Kidney (tissue), 14 donors: ENCODE measurements around the gene CES3. TPM values are rescaled to one million over a fixed set of nuclear protein-coding genes. Genes with fewer than 3 reads are reported as not detected.

Experiments
- DNase-seq, 5 donors: peaks; one replicate each; pipeline ENCODE4 v3.0.0-alpha.2; 2013 to 2020
- FAIRE-seq: peaks from 2 replicates; lab custom pipeline; 2012; peaks lifted over from hg19 to GRCh38; lab: Jason Lieb, UNC
- H3K27ac ChIP-seq, 2 donors: one replicate each; pipeline ENCODE4 v1.7.0; 2013; ENCODE audit warnings: low read depth in 2 of 2, low read length in 2 of 2, inconsistent platforms in 1 of 2
- H3K27me3 ChIP-seq: one replicate; pipeline ENCODE4 v1.7.1; 2013; ENCODE audit warnings: low read length, inconsistent platforms; ENCODE audit not compliant: control insufficient read depth, insufficient read depth
- H3K36me3 ChIP-seq, 3 donors: one replicate each; pipeline versions ENCODE4 v1.7.0 to v1.7.1; 2013; ENCODE audit warnings: low read length in 3 of 3, control low read depth in 1 of 3, inconsistent platforms in 1 of 3; ENCODE audit not compliant: insufficient read depth in 3 of 3, control insufficient read depth in 2 of 3
- H3K4me1 ChIP-seq, 3 donors: one replicate each; pipeline versions ENCODE4 v1.7.0 to v1.7.1; 2013; ENCODE audit warnings: low read length in 3 of 3, inconsistent platforms in 1 of 3, low read depth in 1 of 3; ENCODE audit not compliant: control insufficient read depth in 2 of 3, insufficient read depth in 2 of 3
- H3K4me3 ChIP-seq, 3 donors: one replicate each; pipeline versions ENCODE4 v1.7.0 to v1.8.1; 2013; ENCODE audit warnings: low read length in 3 of 3, control low read depth in 1 of 3, inconsistent platforms in 1 of 3
- H3K9ac ChIP-seq, 3 donors: one replicate each; pipeline versions ENCODE4 v1.7.0 to v1.7.1; 2013; ENCODE audit warnings: low read length in 3 of 3, control low read depth in 1 of 3, inconsistent platforms in 1 of 3
- H3K9me3 ChIP-seq, 3 donors: one replicate each; pipeline versions ENCODE4 v1.7.0 to v1.7.1; 2013; ENCODE audit warnings: low read length in 3 of 3, control low read depth in 1 of 3, inconsistent platforms in 1 of 3; ENCODE audit not compliant: control insufficient read depth in 2 of 3, insufficient read depth in 1 of 3
- CTCF ChIP-seq: IDR thresholded peaks from 3 replicates; pipeline ENCODE4 v1.5.1; 2012; ENCODE audit warnings: mild to moderate bottlenecking, moderate library complexity, borderline replicate concordance; ENCODE audit not compliant: insufficient read depth; ENCODE audit errors: extremely low read depth
- intact Hi-C: fragments of 100-400 bp; cut with DNase I; formaldehyde crosslinking; loops from one replicate; pipeline ENCODE4 v1.11.1; 2022
- polyA plus RNA-seq: library from polyadenylated mRNA; stranded (reverse); fragments of 350-450 nt; fragmentation: Illumina TruSeq; extraction: RNeasy Lipid Tissue Mini Kit (QIAGEN cat#74804); gene quantifications from one replicate; pipeline ENCODE4 v1.2.3, GENCODE V29; 2014; ENCODE audit warnings: low read depth, low replicate concordance; ENCODE audit not compliant: insufficient read depth
- total RNA-seq: library from RNA; stranded (reverse); fragmentation: NEBNext Ultra II Directional; extraction: Animal tissue kit (Norgen Biotek cat#: 25700); gene quantifications from one replicate; pipeline ENCODE4 v1.2.1, GENCODE V29; 2021
- donor health status: control.
- donor health status: control.
- donor health status: control.
- donor health status: control.
- donor health status: control.
- donor health status: DM: yes; HTN: yes; CAD: no.
- donor health status: Normal renal cell carcinoma (clear cell type).

Gene CES3
- total and polyA plus RNA-seq, 2 donors from 2014 or later = 2.1 to 7.8 TPM

GRCh38 chr16:66959704-66960161 is 1.3 kb upstream of the CES3 start:
- H3K27ac ChIP-seq = no peak overlapping the region
- FAIRE-seq (no peak), DNase-seq (no peak)
- H3K9ac ChIP-seq = no peak overlapping the region
- no peaks in the 10 kb centered on the region for H3K27me3 ChIP-seq
- H3K36me3 ChIP-seq = no peaks in the 10 kb centered on the region
- intact Hi-C loops = no loop called here
- peaks cover 0 to 12% (median 7%) of the 10 kb centered on the region in 3 donors for H3K4me1 ChIP-seq
- H3K9me3 ChIP-seq = no peaks in the 10 kb centered on the region
- no peak overlapping the region for H3K4me3 ChIP-seq
- no peak for TF ChIP-seq CTCF

GRCh38 chr16:66960270-66960669 is 796 bp upstream of the CES3 start:
- Histone ChIP-seq H3K4me1 (peaks cover 0 to 12% (median 7%) of the 10 kb centered on the region in 3 donors), H3K27me3 (no peaks in the 10 kb centered on the region), H3K4me3 (no peak overlapping the region), H3K36me3 (no peaks in the 10 kb centered on the region), H3K27ac (no peak overlapping the region), H3K9me3 (no peaks in the 10 kb centered on the region), H3K9ac (no peak overlapping the region)
- FAIRE-seq = no peak
- TF ChIP-seq CTCF = no peak
- no peak for DNase-seq
- intact Hi-C loops = no loop called here

- Histone ChIP-seq H3K27ac (peak overlapping the region in 1 of 2 donors; percentile 54), H3K4me1 (peaks cover 0 to 12% (median 7%) of the 10 kb centered on the region in 3 donors), H3K4me3 (peak overlapping the region in 1 of 3 donors; percentile 53), H3K9me3 (no peaks in the 10 kb centered on the region), H3K36me3 (no peaks in the 10 kb centered on the region), H3K27me3 (no peaks in the 10 kb centered on the region), H3K9ac (peak overlapping the region in 1 of 3 donors; percentile 7)
- no peak for TF ChIP-seq CTCF
- DNase-seq = peak in 1 of 5 donors; percentile 67
- intact Hi-C loops = no loop called here
- FAIRE-seq = no peak
Observed at GRCh38 chr16:66961914-66962313, 848 bp downstream of the CES3 start.

- H3K27me3 ChIP-seq = no peaks in the 10 kb centered on the region
- TF ChIP-seq CTCF = no peak
- H3K27ac ChIP-seq = peak overlapping the region in 1 of 2 donors; percentile 73
- FAIRE-seq = no peak
- DNase-seq = peak in 1 of 5 donors; percentile 61
- H3K36me3 ChIP-seq = no peaks in the 10 kb centered on the region
- intact Hi-C loops = no loop called here
- H3K9me3 ChIP-seq = no peaks in the 10 kb centered on the region
- H3K4me1 ChIP-seq = peaks cover 0 to 12% (median 7%) of the 10 kb centered on the region in 3 donors
- H3K4me3 ChIP-seq = no peak overlapping the region
- no peak overlapping the region for H3K9ac ChIP-seq
Observed at GRCh38 chr16:66964049-66964448, 3.0 kb downstream of the CES3 start.
